HEK293 (cell line): ENCODE measurements around the gene ZNF444.
"Not testable (repeated sequence)": the region's sequence is repeated elsewhere in the genome, so short reads cannot be mapped to it uniquely, and the experiment has no call there.

Experiments
- CTCF ChIA-PET: fragments of 350-600 bp; formaldehyde crosslinking; extraction: SDS; loops from one replicate; lab custom pipeline; 2021; ENCODE audit warnings: antibody characterized with exemption; lab: Yijun Ruan, JAX
- POLR2A ChIA-PET: fragments of 300-600 bp; formaldehyde crosslinking; extraction: SDS; loops from one replicate; lab custom pipeline; 2020; ENCODE audit warnings: antibody characterized with exemption, inconsistent platforms; lab: Yijun Ruan, JAX
- H3K27ac ChIP-seq: fragments of 200-500 bp; sonication (Bioruptor generic); 2 replicates; pipeline ENCODE4 v1.5.1; 2014; ENCODE audit warnings: low read depth, low read length, control low read depth, inconsistent platforms; ENCODE audit errors: extremely low read depth
- H3K36me3 ChIP-seq, 2 experiments: fragments of 200-500 bp in 1 of 2; sonication (Bioruptor generic) in 1 of 2; 1 replicate in 1 of 2; 2 replicates in 1 of 2; pipeline ENCODE4 v1.5.1; 2014 to 2017; ENCODE audit warnings: inconsistent platforms in 2 of 2, low read length in 2 of 2; ENCODE audit not compliant: control insufficient read depth in 2 of 2, insufficient read depth in 1 of 2
- H3K4me1 ChIP-seq: fragments of 200-500 bp; sonication (Bioruptor generic); 2 replicates; pipeline ENCODE4 v1.5.1; 2014; ENCODE audit warnings: mild to moderate bottlenecking, low read length, inconsistent platforms; ENCODE audit not compliant: control insufficient read depth, insufficient read depth
- H3K4me3 ChIP-seq: 2 replicates; pipeline ENCODE4 v1.5.1; 2011; ENCODE audit warnings: low read depth, mild to moderate bottlenecking, control low read depth, low read length, moderate library complexity
- H3K9me3 ChIP-seq: fragments of 200-500 bp; sonication (Bioruptor generic); 2 replicates; pipeline ENCODE4 v1.5.1; 2014; ENCODE audit warnings: low read depth, low read length, inconsistent platforms; ENCODE audit not compliant: control insufficient read depth, insufficient read depth
- MZF1 ChIP-seq: fragments of 450-650 bp; formaldehyde crosslinking; IDR thresholded peaks from 2 replicates; pipeline ENCODE4 v1.5.1; 2017; ENCODE audit warnings: missing biosample characterization, missing genetic modification characterization, borderline replicate concordance
- REPIN1 ChIP-seq: fragments of 450-650 bp; formaldehyde crosslinking; IDR thresholded peaks from 2 replicates; pipeline ENCODE4 v1.5.1; 2017; ENCODE audit warnings: missing biosample characterization, missing genetic modification characterization, low read depth
- SP2 ChIP-seq: fragments of 450-650 bp; formaldehyde crosslinking; IDR thresholded peaks from 2 replicates; pipeline ENCODE4 v1.5.1; 2016; ENCODE audit warnings: missing biosample characterization, missing genetic modification characterization
- ZBTB17 ChIP-seq: fragments of 450-650 bp; formaldehyde crosslinking; IDR thresholded peaks from 2 replicates; pipeline ENCODE4 v1.5.1; 2016; ENCODE audit warnings: missing biosample characterization, missing genetic modification characterization
- ZBTB7A ChIP-seq: fragments of 450-650 bp; formaldehyde crosslinking; IDR thresholded peaks from 2 replicates; pipeline ENCODE4 v1.5.1; 2016; ENCODE audit warnings: low read depth, missing biosample characterization, missing genetic modification characterization
- ZNF10 ChIP-seq: fragments of 450-650 bp; formaldehyde crosslinking; IDR thresholded peaks from 2 replicates; pipeline ENCODE4 v1.5.1; 2017; ENCODE audit warnings: missing biosample characterization, missing genetic modification characterization
- ZNF248 ChIP-seq: fragments of 450-650 bp; formaldehyde crosslinking; IDR thresholded peaks from 2 replicates; pipeline ENCODE4 v1.5.1; 2017; ENCODE audit warnings: missing biosample characterization, missing genetic modification characterization
- ZNF37A ChIP-seq: fragments of 450-650 bp; IDR thresholded peaks from 2 replicates; pipeline ENCODE4 v1.5.1; 2018; ENCODE audit warnings: missing biosample characterization, missing genetic modification characterization
- ZNF76 ChIP-seq: fragments of 450-650 bp; formaldehyde crosslinking; IDR thresholded peaks from 2 replicates; pipeline ENCODE4; 2016; ENCODE audit warnings: low read depth, missing biosample characterization, missing genetic modification characterization, borderline replicate concordance
- TF ChIP-seq, protein P1 (sequence below): fragments of 450-650 bp; formaldehyde crosslinking; IDR thresholded peaks from 2 replicates; pipeline ENCODE4 v1.5.1; 2016; ENCODE audit warnings: missing biosample characterization, missing genetic modification characterization
- TF ChIP-seq, protein P2 (sequence below): fragments of 450-650 bp; formaldehyde crosslinking; IDR thresholded peaks from 2 replicates; pipeline ENCODE4 v1.5.1; 2017; ENCODE audit warnings: missing biosample characterization, missing genetic modification characterization
- TF ChIP-seq, protein P3 (sequence below): fragments of 450-650 bp; formaldehyde crosslinking; IDR thresholded peaks from 2 replicates; pipeline ENCODE4 v1.5.1; 2016; ENCODE audit warnings: missing biosample characterization, missing genetic modification characterization

The ZNF444 gene

DNA sequence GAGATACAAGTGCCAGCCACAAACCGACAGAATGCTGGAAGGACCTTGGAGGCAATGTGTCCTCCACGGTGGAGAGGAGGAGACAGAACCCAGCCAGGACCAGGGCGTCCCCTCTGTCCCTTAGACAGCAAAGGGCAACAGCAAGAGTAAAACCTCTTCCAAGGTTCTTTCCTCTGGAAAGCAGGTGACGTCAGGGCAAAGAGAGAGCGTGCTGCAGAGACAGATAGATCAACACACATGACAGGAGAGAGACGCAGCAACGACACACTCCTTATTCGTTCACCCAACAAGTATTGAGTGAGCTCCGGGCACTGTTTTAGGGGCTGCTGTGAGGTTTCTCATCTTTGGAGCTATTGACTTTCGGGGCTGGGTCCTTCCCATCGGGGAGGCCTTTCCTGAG, 33.5 kb downstream of the ZNF444 start:
- ChIA-PET CTCF (interaction anchor here (0.6 to 7.7 kb wide), 3 partner anchors 33 to 107 kb away, joined by 3 to 36 read pairs (median 3); no protein-coding TSS in a partner anchor), POLR2A (no interaction called here)
- H3K4me1 ChIP-seq, result no peaks in the 10 kb centered on the region
- H3K9me3 ChIP-seq, result no peaks in the 10 kb centered on the region
- no peaks in the 10 kb centered on the region for H3K36me3 ChIP-seq
- no peak overlapping the region for H3K27ac ChIP-seq
- TF ChIP-seq REPIN1, result no peak
- no peak for TF ChIP-seq ZNF248 (tag by site-specific recombination)
- TF ChIP-seq MZF1, result no peak
- H3K4me3 ChIP-seq, result no peak overlapping the region

DNA sequence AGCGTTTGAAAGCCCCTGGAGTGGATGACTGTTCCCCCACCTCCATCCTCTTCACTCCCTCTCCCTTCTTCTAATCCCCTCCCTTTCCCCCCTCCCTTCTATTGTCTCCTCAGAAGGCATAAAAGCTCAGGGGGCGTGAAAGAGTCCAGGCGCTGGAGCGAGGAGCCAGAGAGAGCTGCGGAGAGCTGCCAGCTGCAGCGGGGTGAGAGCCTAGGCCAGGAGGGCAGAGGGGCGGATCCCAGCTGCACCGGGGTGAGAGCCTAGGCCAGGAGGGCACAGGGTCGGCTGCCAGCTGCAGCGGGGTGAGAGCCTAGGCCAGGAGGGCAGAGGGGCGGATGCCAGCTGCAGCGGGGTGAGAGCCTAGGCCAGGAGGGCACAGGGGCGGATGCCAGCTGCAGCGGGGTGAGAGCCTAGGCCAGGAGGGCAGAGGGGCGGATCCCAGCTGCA, 34.8 kb downstream of the ZNF444 start, which contains the start of gene GALP:
GALP (plus strand) TSS at position 148 of the 447 bp plus-strand sequence. CDS start 1,101 bp downstream, outside the sequence.
- H3K9me3 ChIP-seq, H3K27ac ChIP-seq, H3K4me1 ChIP-seq, H3K36me3 ChIP-seq, H3K4me3 ChIP-seq: not testable (repeated sequence)
- ChIA-PET POLR2A (interaction anchor here (0.6 kb wide), 1 partner anchor 1916 kb away, joined by 3 read pairs; no protein-coding TSS in a partner anchor), CTCF (interaction anchor here (1.0 to 1.1 kb wide), 2 partner anchors 12 to 70 kb away, joined by 3 read pairs; no protein-coding TSS in a partner anchor)

DNA sequence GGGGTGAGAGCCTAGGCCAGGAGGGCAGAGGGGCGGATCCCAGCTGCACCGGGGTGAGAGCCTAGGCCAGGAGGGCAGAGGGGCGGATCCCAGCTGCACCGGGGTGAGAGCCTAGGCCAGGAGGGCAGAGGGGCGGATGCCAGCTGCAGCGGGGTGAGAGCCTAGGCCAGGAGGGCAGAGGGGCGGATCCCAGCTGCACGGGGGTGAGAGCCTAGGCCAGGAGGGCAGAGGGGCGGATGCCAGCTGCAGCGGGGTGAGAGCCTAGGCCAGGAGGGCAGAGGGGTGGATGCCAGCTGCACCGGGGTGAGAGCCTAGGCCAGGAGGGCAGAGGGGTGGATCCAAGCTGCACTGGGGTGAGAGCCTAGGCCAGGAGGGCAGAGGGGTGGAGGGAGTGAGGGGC, 35.2 kb downstream of the ZNF444 start:
- H3K9me3 ChIP-seq, CTCF ChIA-PET, H3K4me1 ChIP-seq, H3K36me3 ChIP-seq, H3K27ac ChIP-seq, H3K4me3 ChIP-seq: not testable (repeated sequence)
- POLR2A ChIA-PET, result interaction anchor here (0.6 kb wide), 1 partner anchor 1916 kb away, joined by 3 read pairs; no protein-coding TSS in a partner anchor

DNA sequence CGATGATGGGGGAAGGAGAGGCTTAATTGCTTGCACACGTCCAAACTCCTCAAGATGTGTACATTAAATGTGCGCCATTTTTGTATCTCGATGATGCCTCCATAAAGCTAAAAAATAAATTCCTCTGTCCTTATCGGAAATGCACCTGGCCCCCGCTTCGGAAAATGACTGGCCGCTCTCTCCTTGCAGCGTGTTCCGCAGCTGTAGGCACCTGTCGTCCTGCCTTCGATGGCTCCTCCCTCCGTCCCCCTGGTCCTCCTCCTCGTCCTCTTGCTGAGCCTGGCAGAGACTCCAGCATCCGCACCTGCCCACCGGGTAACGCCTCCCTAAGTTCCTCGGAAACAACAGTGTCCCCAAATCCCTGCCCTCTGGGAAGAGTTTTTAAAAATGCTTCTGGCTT, 35.8 kb downstream of the ZNF444 start:
- CTCF ChIA-PET, result interaction anchor here (0.9 kb wide), 1 partner anchor 15 kb away, joined by 3 read pairs; no protein-coding TSS in a partner anchor
- no peak overlapping the region for H3K27ac ChIP-seq
- TF ChIP-seq ZBTB7A (tag by site-specific recombination) (no peak), SP2 (tag by site-specific recombination) (no peak), ZNF10 (tag by site-specific recombination) (no peak), ZNF248 (tag by site-specific recombination) (no peak), ZBTB17 (tag by site-specific recombination) (no peak), ZNF76 (tag by site-specific recombination) (no peak), ZNF37A (tag by site-specific recombination) (no peak)
- TF ChIP-seq, protein P1, sequence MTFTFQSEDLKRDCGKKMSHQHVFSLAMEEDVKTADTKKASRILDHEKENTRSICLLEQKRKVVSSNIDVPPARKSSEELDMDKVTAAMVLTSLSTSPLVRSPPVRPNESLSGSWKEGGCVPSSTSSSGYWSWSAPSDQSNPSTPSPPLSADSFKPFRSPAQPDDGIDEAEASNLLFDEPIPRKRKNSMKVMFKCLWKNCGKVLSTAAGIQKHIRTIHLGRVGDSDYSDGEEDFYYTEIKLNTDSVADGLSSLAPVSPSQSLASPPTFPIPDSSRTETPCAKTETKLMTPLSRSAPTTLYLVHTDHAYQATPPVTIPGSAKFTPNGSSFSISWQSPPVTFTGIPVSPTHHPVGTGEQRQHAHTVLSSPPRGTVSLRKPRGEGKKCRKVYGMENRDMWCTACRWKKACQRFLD (tag by site-specific recombination), result no peak
- TF ChIP-seq, protein P2, sequence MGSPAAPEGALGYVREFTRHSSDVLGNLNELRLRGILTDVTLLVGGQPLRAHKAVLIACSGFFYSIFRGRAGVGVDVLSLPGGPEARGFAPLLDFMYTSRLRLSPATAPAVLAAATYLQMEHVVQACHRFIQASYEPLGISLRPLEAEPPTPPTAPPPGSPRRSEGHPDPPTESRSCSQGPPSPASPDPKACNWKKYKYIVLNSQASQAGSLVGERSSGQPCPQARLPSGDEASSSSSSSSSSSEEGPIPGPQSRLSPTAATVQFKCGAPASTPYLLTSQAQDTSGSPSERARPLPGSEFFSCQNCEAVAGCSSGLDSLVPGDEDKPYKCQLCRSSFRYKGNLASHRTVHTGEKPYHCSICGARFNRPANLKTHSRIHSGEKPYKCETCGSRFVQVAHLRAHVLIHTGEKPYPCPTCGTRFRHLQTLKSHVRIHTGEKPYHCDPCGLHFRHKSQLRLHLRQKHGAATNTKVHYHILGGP (tag by site-specific recombination), result no peak
- TF ChIP-seq, protein P3, sequence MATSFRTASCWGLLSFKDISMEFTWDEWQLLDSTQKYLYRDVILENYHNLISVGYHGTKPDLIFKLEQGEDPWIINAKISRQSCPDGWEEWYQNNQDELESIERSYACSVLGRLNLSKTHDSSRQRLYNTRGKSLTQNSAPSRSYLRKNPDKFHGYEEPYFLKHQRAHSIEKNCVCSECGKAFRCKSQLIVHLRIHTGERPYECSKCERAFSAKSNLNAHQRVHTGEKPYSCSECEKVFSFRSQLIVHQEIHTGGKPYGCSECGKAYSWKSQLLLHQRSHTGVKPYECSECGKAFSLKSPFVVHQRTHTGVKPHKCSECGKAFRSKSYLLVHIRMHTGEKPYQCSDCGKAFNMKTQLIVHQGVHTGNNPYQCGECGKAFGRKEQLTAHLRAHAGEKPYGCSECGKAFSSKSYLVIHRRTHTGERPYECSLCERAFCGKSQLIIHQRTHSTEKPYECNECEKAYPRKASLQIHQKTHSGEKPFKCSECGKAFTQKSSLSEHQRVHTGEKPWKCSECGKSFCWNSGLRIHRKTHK (tag by site-specific recombination), result no peak
- POLR2A ChIA-PET, result no interaction called here
- no peak overlapping the region for H3K4me3 ChIP-seq
- no peaks in the 10 kb centered on the region for H3K36me3 ChIP-seq
- H3K9me3 ChIP-seq, result no peaks in the 10 kb centered on the region
- no peaks in the 10 kb centered on the region for H3K4me1 ChIP-seq
